Smooth muscle cell of the coronary artery (primary cell): ENCODE measurements around the gene SUOX. TPM values are rescaled to one million over a fixed set of nuclear protein-coding genes. Genes with fewer than 3 reads are reported as not detected.

ENCODE experiments used
- total RNA-seq: library from RNA; depleted of rRNA; stranded (reverse); fragments of >200 nt; gene quantifications from 2 replicates; pipeline ENCODE4 v1.2.3, GENCODE V29; 2014; ENCODE audit warnings: low replicate concordance

Gene SUOX
- total RNA-seq: 8.3 and 11.9 TPM in 2 replicates

GRCh38 chr12:55996715-55997534 is at the start of gene SUOX:
Gene SUOX (plus strand): TSS chr12:55997276. CDS start chr12:56002222, 4,946 bp downstream.

GRCh38 chr12:55965941-55966407 is 31.1 kb upstream of the SUOX start, which contains the start of gene PMEL:
Gene PMEL (minus strand): TSS chr12:55966042. CDS start chr12:55966011, 31 bp downstream.

GRCh38 chr12:55966408-55967281 is 30.4 kb upstream of the SUOX start, which contains the start of gene CDK2:
Gene CDK2 (plus strand): TSS chr12:55966830. CDS start chr12:55967009, 179 bp downstream.

GRCh38 chr12:55973599-55974307 is 23.3 kb upstream of the SUOX start, which contains the start of gene RAB5B:
Gene RAB5B (plus strand): TSS chr12:55974078. CDS start chr12:55986961, 12,883 bp downstream.

GRCh38 chr12:56020423-56021184 is 23.5 kb downstream of the SUOX start, which contains the start of gene IKZF4:
Gene IKZF4 (plus strand): TSS chr12:56021043. CDS start chr12:56021494, 451 bp downstream.

GRCh38 chr12:56041552-56042429 is 44.7 kb downstream of the SUOX start, which contains the start of gene RPS26:
Gene RPS26 (plus strand): TSS chr12:56041918. CDS start chr12:56042167, 249 bp downstream.

Other genes starting within 250 kb of the SUOX start
- gene SARNP, start 179.6 kb upstream of the SUOX start, total RNA-seq: 32.2 and 105 TPM in 2 replicates
- 31.8 and 41.1 TPM in 2 replicates for gene ORMDL2, start 179.2 kb upstream of the SUOX start, total RNA-seq
- 46.2 and 60.6 TPM in 2 replicates for gene DNAJC14, start 167.7 kb upstream of the SUOX start, total RNA-seq
- gene MMP19, start 154.3 kb upstream of the SUOX start, total RNA-seq: 4.0 and 12.0 TPM in 2 replicates
- gene PYM1, start 69.4 kb upstream of the SUOX start, total RNA-seq: 17.1 and 37.1 TPM in 2 replicates
- gene DGKA, start 66.1 kb upstream of the SUOX start, total RNA-seq: 34.4 and 52.2 TPM in 2 replicates
- 0.23 and 0.90 TPM in 2 replicates for gene PMEL, start 31.2 kb upstream of the SUOX start, total RNA-seq
- 2.9 and 18.4 TPM in 2 replicates for gene CDK2, start 30.4 kb upstream of the SUOX start, total RNA-seq
- 35.0 and 40.1 TPM in 2 replicates for gene RAB5B, start 23.2 kb upstream of the SUOX start, total RNA-seq
- 0.35 and 0.83 TPM in 2 replicates for gene IKZF4, start 23.8 kb downstream of the SUOX start, total RNA-seq
- gene RPS26, start 44.6 kb downstream of the SUOX start, total RNA-seq: 28.5 and 116 TPM in 2 replicates
- gene ERBB3, start 82.9 kb downstream of the SUOX start, total RNA-seq: 0.53 and 0.70 TPM in 2 replicates
- gene PA2G4, start 107.3 kb downstream of the SUOX start, total RNA-seq: 132 and 135 TPM in 2 replicates
- gene RPL41, start 119.4 kb downstream of the SUOX start, total RNA-seq: 4,087 and 6,384 TPM in 2 replicates
- 4.7 and 5.7 TPM in 2 replicates for gene ZC3H10, start 121.0 kb downstream of the SUOX start, total RNA-seq
- gene ESYT1, start 131.0 kb downstream of the SUOX start, total RNA-seq: 173 and 204 TPM in 2 replicates
- 104 and 107 TPM in 2 replicates for gene MYL6B, start 155.3 kb downstream of the SUOX start, total RNA-seq
- gene MYL6, start 161.1 kb downstream of the SUOX start, total RNA-seq: 3,250 and 5,170 TPM in 2 replicates
- gene SMARCC2, start 192.2 kb downstream of the SUOX start, total RNA-seq: 38.8 and 54.9 TPM in 2 replicates
- 174 and 323 TPM in 2 replicates for gene RNF41, start 224.6 kb downstream of the SUOX start, total RNA-seq
- 24.2 and 33.1 TPM in 2 replicates for gene NABP2, start 227.1 kb downstream of the SUOX start, total RNA-seq
- not detected in 2 replicates for gene SLC39A5, start 232.8 kb downstream of the SUOX start, total RNA-seq